C4-2B (cell line): ENCODE results near the gene COQ8A.

Source experiments
- ZFX ChIP-seq: fragments of 450-650 bp; IDR thresholded peaks from 2 replicates; pipeline ENCODE4 v1.6.1; 2017
- TF ChIP-seq, protein P1 (sequence below): fragments of 450-650 bp; conservative IDR thresholded peaks from 2 replicates; pipeline ENCODE4 v1.5.1; 2017; ENCODE audit warnings: mild to moderate bottlenecking

DNA sequence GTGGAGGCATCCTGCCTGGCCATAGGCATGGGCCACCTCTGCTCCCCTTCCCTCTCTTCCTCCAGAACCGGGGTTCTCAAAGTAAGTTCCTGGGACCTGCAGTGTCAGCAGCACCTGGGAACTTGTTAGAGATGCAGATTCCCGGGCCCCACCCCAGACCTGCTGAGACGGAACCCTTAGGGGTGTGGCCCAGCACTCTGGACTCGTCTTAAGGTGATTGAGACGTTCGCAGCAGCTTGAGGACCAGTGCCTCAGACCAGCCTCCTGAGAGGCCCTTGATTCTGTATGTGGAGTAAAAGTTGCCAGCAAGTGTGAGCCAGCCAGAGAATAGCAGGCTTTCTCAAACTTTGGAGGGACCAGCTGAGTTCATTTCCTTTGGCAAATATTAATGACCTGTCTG is 14.2 kb downstream of the COQ8A start:
- TF ChIP-seq, protein P1, sequence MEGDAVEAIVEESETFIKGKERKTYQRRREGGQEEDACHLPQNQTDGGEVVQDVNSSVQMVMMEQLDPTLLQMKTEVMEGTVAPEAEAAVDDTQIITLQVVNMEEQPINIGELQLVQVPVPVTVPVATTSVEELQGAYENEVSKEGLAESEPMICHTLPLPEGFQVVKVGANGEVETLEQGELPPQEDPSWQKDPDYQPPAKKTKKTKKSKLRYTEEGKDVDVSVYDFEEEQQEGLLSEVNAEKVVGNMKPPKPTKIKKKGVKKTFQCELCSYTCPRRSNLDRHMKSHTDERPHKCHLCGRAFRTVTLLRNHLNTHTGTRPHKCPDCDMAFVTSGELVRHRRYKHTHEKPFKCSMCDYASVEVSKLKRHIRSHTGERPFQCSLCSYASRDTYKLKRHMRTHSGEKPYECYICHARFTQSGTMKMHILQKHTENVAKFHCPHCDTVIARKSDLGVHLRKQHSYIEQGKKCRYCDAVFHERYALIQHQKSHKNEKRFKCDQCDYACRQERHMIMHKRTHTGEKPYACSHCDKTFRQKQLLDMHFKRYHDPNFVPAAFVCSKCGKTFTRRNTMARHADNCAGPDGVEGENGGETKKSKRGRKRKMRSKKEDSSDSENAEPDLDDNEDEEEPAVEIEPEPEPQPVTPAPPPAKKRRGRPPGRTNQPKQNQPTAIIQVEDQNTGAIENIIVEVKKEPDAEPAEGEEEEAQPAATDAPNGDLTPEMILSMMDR = no peak
- TF ChIP-seq ZFX = no peak
